Stimulated activated CD8-positive, alpha-beta memory T cell treated with anti-CD3 and anti-CD28 coated beads, Interleukin-4, amount 100 ng/mL, for 48 hours (primary cell): Measurements from ENCODE around the gene LUZP2.

Source experiments
- DNase-seq: peaks from one replicate; pipeline ENCODE4 v3.0.0-alpha.2; 2020

Gene LUZP2

DNA sequence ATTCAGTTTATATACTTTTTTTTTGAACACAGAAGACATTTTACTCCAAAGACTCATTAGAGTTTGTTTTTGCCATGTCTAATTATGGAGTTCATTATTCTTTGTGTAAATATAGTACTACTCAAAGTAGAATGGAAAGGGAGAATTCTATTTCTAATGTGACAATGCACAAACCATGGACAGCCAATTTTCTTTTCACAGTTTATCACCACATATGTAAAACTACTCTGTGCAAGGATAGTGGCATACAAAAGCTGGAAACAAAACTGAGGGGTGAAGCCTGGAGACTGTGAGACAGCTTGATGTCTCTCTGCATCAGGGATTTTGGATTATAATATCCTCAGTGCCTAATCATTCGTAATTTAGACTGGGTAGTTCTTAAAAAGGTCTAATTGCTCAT lies 75.5 kb downstream of the LUZP2 start:
- no peak for DNase-seq

- DNase-seq = no peak
Measured at GRCh38 chr11:24574461-24574860, 77.6 kb downstream of the LUZP2 start.

DNA sequence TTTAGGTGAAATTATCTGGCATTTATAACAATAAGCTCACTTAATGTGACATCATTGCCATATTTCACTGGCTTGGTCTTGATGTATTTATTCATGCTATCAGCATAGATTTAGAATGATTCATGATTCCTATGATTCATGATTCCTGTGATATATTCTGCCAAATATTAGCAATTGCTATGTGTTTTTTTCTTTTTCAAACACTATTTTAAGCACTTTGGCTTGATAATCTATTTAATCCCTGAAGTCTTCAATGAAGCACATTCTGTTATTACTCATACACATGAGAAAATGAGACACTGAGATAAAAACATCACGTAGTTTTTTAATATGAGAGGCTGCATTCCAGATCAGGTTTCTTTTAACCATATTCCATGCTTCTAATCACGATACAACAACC lies 78.5 kb downstream of the LUZP2 start:
- no peak for DNase-seq

DNA sequence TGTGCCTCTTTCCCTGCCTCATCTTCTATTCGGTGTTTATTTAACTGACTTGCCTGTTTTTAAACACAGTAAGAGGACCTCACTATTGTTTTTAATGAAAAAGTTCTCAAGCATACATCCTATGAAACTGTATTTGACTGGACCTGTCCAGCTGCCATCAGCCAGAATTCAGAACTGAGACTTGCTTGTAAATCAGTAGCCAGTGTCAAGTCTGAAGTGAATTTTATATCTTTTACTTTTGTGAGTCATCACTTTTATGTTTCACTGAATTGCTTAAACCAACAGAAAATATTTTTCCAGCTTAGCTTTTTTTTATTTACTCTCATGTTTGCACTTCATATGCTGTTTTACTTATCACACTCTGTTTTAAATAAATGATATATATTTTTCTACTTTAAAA lies 88.3 kb downstream of the LUZP2 start:
- no peak for DNase-seq

GRCh38 chr11:24587635-24588034 lies 90.8 kb downstream of the LUZP2 start:
- DNase-seq = no peak

DNA sequence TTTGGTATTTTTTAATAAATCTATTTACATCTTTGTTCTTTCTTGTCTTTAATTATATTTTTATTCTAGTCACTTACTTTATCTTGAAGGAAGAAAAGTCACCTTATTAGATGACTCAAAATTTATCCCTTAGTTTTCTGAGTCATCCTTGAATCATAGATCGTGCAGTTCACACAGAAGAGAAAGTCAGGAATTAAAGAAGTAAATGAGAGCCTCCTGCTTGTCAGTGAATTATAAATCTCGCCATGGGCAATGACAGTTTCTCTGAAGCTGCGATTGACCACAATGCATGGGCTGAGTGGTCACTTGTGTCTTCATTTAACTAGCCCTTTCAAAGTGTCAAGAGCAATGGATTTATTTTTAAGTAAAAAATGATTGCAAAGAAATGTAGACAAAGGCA lies 91.2 kb downstream of the LUZP2 start:
- DNase-seq = no peak

DNA sequence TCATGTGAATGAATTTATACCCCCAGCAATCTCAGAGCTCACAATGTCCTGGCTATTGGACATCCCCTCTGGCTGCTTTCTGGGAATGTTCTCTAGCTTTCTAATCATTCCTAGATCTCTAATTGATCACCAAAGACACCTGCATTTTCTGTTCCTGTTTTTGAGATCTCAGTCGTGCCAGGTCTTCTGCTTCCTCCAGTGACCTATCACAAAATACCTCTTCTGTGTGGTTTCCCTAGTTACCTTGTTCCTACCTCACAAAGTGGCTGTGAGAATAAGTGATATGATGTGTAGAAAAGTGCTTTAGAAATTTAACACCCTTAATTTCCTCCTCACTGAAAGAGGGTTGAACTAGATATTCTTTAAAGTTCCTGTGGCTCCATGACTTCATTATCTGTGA lies 92.2 kb downstream of the LUZP2 start:
- DNase-seq = no peak

- DNase-seq = no peak
Measured at GRCh38 chr11:24591283-24591682, 94.4 kb downstream of the LUZP2 start.

DNA sequence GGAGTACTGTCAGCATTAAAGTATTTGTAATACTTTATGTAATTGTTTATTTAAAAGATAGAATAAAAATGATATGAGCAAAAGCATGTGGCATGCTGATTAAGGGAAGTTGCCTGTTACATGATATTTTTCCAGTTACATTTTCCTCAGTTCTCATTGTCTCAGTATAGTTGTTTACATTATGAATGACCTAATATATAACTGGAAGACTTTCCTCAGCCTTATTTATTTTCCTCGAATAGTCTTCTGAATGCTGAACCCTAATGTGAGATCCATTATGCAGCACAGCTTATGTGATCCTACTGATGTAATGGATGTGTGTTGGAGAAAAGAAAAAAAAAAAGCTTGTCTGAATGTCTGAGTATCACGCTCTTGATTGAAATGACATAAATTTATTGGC lies 95.5 kb downstream of the LUZP2 start:
- DNase-seq = no peak

GRCh38 chr11:24593332-24593731 lies 96.5 kb downstream of the LUZP2 start:
- no peak for DNase-seq

DNA sequence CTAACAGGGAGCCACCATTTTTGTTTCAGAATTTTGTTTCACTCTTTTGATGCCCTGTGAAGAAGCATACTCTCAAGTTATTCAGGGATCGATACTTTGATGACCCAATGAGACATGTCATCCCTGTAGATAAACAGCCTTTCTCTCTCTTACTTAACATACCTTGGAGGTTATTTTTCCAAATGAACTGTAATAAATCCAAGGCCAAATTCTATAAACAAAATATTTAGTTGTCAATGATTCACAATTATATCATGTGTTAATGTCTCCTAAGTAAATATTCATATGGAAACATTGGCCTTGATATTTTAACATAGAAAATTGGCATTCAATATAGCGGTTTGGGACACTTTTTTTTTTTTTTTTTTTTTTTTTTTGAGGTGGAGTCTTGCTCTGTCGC lies 97.5 kb downstream of the LUZP2 start:
- no peak for DNase-seq

GRCh38 chr11:24598641-24599040 lies 101.8 kb downstream of the LUZP2 start:
- DNase-seq = no peak

DNA sequence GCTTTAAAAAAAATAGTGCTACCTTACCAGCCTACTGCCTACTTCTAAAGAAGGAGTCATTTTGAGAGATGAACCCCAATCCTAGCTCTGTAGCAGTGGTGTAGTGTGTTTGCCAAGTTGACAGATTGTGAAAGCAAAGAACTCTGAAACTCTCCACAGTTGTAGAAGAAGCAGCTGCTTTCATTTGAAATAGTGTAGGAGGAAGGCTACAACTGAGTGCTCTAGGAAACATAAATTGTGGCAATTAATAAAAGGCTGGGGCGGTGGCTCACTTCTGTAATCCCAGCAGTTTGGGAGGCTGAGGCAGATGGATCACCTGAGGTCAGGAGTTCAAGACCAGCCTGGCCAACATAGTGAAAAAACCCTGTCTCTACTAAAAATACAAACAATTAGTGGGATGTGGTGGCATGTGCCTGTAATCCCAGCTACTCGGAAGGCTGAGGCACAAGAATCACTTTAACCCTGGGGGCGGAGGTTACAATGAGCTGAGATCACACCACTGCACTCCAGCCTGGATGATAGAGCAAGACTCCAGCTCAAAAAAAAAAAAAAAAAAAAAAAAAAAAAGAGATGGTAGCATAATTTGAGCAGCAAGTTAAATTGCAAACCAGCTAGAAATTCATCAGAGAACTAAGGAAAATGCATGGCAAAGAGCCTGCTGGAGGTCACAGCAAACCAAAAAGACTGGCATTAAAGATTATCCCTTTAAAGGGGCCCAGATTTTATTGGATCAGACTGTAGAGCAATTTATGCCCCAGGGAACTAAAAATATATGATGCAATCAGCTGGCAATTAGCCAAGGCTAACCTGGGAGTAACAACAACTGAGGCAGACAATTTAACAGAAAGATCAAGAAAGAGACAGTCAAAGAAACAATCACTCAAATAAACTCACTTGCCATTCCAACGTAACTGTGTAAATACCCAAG lies 112.6 kb downstream of the LUZP2 start:
- no peak for DNase-seq

- no peak for DNase-seq
Measured at GRCh38 chr11:24615451-24616160, 118.8 kb downstream of the LUZP2 start.

DNA sequence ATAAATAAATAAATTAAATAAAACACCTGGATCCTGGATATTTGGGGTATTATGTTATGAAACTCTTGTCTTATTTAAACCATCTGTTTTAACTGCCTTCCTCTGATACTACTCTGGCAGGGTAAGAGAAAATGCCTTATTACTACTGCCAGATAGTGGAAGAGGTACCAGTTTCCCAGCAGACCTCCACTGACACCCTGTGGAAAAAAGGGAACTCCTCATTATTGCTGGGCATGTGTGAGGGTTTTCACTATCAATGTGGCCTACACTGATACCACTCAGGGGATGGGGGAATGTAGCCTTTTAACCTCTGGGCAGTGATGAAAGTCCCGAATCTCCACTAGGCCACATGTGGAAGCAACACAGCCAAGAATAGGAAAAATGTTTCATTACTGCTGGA lies 121.0 kb downstream of the LUZP2 start:
- no peak for DNase-seq

DNA sequence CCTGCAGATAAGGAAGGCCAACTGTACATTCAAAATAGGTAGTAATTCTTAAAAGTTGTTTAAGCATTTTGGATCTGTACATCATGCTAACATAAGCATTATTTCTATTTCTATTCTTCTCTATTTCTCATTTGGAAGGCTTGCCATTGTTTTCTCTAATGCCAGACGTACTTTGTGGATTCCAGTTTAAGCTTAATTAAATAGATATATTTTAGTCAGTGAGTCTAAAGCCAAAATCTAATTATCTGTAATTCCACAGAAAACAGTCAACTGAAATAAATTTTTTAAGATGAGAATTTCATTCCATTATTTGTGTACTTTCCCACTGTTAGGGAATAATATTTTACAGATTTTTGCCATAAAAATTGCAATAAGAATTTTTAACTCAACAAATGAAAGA lies 123.0 kb downstream of the LUZP2 start:
- no peak for DNase-seq

DNA sequence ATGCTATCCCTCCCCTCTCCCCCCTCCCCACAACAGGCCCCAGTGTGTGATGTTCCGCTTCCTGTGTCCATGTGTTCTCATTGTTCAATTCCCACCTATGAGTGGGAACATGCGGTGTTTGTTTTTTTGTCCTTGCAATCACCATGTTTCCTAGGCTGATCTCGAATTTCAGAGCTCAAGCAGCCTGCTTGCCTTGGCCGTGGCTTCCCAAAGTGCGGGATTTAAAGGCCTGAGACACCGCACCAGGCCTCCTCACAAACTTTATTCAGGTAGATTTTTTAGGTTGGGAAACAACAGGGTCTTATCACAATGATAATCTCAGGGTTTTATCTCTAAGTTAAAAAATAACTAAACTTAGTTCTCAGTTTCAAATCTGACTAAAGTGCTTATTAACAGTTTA lies 125.4 kb downstream of the LUZP2 start:
- DNase-seq = no peak

DNA sequence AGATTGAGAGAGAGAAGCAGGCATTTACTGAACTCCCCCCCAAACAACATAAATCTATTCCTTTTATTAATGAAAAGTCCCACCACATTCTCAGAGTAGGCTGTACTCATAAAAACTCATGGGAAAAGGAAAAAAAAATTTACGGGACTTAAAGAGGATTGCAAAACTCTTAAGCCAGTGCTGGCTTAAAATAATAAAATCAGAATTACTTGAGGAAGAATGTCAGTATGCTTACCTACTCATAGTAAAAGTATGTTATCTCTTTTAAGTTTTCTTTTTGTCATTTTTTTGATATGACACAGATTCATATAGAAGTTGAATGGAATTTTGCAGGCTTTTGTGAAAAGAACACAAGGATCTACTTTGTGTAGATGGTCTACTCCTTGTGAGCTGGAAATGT lies 126.3 kb downstream of the LUZP2 start:
- DNase-seq = no peak

DNA sequence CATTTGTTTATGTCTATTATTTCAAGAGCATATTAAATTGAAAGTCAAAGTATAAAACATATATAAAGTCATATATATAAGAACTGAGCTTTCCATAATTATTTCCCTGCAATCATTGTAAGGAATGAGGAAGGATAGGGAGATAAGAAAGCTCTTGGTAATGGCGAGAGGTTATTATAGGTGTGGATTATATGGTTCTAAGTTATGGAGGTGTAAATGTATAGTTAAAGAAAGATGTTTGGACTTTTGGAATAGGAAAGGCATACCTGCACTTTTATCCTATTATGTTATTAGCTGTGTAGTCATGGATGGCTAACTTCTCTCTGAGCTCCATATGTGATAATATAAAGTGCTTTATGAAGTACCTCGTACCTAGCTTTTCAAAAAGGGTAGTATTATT lies 127.6 kb downstream of the LUZP2 start:
- no peak for DNase-seq

GRCh38 chr11:24625975-24626374 lies 129.1 kb downstream of the LUZP2 start:
- no peak for DNase-seq

- no peak for DNase-seq
Measured at GRCh38 chr11:24628224-24628776, 131.4 kb downstream of the LUZP2 start.

GRCh38 chr11:24634606-24635160 lies 137.8 kb downstream of the LUZP2 start:
- no peak for DNase-seq

- DNase-seq = no peak
Measured at GRCh38 chr11:24635588-24636290, 138.9 kb downstream of the LUZP2 start.
